Activated CD8-positive, alpha-beta memory T cell treated with anti-CD3 and anti-CD28 coated beads for 1 hour (primary cell): Measurements from ENCODE around the gene SLA2.
A peak's percentile ranks its signal among the peaks of the same experiment; 100 is the strongest.
"Not testable (repeated sequence)": the region's sequence is repeated elsewhere in the genome, so short reads cannot be mapped to it uniquely, and the experiment has no call there.

Experiments
- DNase-seq, 2 donors: peaks; one replicate each; pipeline ENCODE4 v3.0.0-alpha.2; 2020; ENCODE audit warnings: low read depth in 1 of 2; ENCODE audit errors: extremely low read depth in 1 of 2

The SLA2 gene

DNA sequence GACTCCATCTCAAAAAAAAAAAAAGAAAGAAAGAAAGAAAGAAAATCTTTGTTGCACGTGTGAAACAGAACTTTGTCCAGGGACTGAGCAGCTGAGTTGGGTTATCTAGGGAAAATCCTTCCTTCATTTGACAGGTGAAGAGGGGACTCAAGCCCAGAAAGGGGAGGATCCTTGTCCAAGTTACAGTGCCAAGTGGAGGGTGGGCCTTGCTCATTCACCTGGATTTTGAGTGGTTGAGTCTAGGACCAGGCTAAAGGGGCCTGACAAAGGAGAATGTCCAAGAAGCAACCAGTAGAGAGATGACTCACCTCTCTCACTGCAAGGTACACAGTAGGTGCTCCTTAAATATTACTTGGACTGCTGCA, 69.9 kb downstream of the SLA2 start:
- no peak for DNase-seq

DNA sequence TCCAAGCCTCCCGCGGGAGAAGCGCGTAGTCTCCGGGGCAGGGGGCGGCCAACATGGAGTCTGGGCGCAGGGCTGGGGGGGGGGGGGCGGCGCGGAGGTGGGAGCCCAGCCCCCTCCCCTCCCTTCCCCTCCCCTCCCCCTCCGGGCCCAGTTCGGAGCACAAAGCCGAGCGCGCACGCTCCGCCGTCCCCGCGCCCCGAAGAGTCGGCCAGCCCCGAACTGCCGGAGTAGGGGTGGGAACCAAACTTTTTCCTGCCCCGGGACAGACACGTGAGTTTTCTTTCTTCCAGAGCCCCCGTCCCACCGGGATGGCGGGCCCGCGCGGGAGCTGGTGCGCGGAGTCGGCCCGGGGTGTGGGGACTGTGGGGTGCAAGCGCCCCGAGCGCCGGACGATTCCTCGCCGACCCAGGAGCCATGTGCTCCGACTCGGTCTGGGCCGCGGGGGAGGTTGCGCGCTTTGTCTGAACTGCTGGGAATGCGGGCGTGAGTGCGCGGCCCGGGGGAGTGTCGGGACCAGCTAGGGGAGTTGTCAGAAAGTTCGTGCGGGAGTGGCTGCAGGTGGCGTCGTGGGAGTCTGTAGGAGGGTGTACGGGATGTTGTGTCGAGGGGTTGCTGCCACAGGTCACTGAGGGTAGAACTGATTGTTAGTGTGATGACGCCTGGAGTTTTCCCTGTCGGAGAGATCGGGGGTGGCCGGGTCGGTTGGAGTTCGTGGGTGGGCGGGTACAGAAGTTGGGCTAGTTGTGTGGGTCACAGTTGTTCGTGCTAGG, 71.4 kb downstream of the SLA2 start:
- DNase-seq, result peak in 1 of 2 donors; percentile 25

- peak in 1 of 2 donors; percentile 29 for DNase-seq
These were observed 72.1 kb downstream of the SLA2 start for GRCh38 chr20:36573798-36574365.

GRCh38 chr20:36573103-36573797, 72.7 kb downstream of the SLA2 start, which contains the start of gene TGIF2:
Gene TGIF2, plus strand, starts transcription at chr20:36573597. Its CDS starts 5,178 bp downstream, at chr20:36578775.
- peak; percentile 79 to 85 for DNase-seq

DNA sequence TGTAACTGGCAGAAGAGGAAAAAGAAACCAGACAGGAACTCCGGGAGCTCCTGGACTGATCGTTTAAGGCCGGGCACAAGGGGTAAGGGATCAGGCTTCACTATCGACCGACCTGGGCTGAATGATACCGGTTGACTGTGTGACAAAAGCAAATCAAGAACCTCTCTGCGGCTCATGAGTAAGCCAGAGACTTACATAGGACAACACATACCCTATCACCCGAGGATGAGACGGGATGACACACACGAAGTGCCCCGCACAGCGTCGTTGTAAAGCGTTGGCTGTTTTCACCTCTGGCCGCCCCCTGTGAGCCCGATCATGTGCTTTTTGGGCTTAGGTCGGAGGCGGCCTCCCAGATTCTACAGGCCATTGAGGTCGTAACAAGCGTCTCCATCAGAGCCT, 73.3 kb downstream of the SLA2 start:
- DNase-seq, result peak; percentile 42 to 53

- DNase-seq, result no peak
These were observed 74.2 kb downstream of the SLA2 start for GRCh38 chr20:36571564-36572504.

GRCh38 chr20:36569847-36570429, 76.1 kb downstream of the SLA2 start:
- no peak for DNase-seq

GRCh38 chr20:36565520-36565919, 80.5 kb downstream of the SLA2 start:
- no peak for DNase-seq

- DNase-seq, result not testable (repeated sequence)
These were observed 81.3 kb downstream of the SLA2 start for GRCh38 chr20:36564726-36565121.

- not testable (repeated sequence) for DNase-seq
These were observed 81.8 kb downstream of the SLA2 start for GRCh38 chr20:36564078-36564725.

DNA sequence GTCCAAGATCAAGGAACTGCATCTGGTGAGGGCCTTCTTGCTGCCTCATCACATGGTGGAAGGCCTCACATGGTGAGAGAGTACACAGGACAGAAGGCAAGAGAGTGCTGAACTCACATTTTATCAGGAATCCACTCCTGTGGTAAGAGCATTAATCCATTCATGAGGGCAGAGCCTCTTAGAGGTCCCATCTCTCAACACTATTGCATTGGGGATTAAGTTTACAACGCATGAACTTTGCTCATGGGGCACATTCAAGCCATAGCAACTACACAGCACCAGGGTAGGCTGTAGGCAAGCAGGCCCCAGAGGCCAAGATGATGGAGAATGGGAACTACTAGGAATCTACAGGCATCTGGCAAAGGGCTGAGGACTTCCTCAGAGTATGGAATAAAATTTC, 82.6 kb downstream of the SLA2 start:
- DNase-seq, result no peak

GRCh38 chr20:36562724-36563123, 83.3 kb downstream of the SLA2 start:
- no peak for DNase-seq
